ENCODE measurements around the gene SLC7A7. TPM values are rescaled to one million over a fixed set of nuclear protein-coding genes. Genes with fewer than 3 reads are reported as not detected.

SLC7A7 gene
- polyA plus RNA-seq, 2 of the 4 experiments (the other 2 are of a cell fraction): 44.2 to 86.8 TPM

DNA sequence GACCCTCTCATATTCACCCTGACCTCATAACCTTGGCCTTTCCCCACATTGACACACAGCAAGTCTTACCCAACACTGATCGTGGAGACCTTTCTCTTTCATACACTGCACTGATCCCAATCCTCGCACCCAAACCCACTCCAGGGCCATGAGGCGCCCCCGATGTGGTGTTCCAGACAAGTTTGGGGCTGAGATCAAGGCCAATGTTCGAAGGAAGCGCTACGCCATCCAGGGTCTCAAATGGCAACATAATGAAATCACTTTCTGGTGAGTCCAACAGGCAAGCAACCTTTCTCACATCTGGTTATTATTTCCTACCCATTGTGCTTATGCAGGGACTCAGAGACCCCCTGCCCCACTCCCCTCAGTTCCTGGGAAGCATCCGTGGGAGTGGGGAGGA, 26.5 kb upstream of the SLC7A7 start:
- no peaks in the 10 kb centered on the region for H3K4me1 ChIP-seq
- FAIRE-seq (no peak), ATAC-seq (no peak), DNase-seq (ENCODE audit: low read depth in 1 of 2, low spot score in 1 of 2) (no peak)
- no peak overlapping the region for H3K4me3 ChIP-seq
- CTCF ChIA-PET: interaction anchor here (1.1 to 14.1 kb wide), 3 partner anchors 10 to 285 kb away, joined by 3 to 195 read pairs (median 5); no protein-coding TSS in a partner anchor
- no peak overlapping the region for H3K27ac ChIP-seq
- H3K9me3 ChIP-seq: no peaks in the 10 kb centered on the region
- 64% methylated on average over 8 of the region's 8 CpGs for WGBS (ENCODE audit: missing lambda C conversion rate)
- TF ChIP-seq FOSB (CRISPR knock-in tag; IDR thresholded peaks at IDR 0.05) (no peak), MAZ (IDR thresholded peaks at IDR 0.05; ENCODE audit: borderline replicate concordance, low read depth, low read length) (no peak), SREBF2 (IDR thresholded peaks at IDR 0.05) (no peak), JUNB (IDR thresholded peaks at IDR 0.05) (no peak)
- TF ChIP-seq, protein P1, sequence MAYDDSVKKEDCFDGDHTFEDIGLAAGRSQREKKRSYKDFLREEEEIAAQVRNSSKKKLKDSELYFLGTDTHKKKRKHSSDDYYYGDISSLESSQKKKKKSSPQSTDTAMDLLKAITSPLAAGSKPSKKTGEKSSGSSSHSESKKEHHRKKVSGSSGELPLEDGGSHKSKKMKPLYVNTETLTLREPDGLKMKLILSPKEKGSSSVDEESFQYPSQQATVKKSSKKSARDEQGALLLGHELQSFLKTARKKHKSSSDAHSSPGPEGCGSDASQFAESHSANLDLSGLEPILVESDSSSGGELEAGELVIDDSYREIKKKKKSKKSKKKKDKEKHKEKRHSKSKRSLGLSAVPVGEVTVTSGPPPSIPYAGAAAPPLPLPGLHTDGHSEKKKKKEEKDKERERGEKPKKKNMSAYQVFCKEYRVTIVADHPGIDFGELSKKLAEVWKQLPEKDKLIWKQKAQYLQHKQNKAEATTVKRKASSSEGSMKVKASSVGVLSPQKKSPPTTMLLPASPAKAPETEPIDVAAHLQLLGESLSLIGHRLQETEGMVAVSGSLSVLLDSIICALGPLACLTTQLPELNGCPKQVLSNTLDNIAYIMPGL (CRISPR knock-in tag; IDR thresholded peaks at IDR 0.05; ENCODE audit: borderline replicate concordance): no peak
- H3K4me2 ChIP-seq: no peak overlapping the region
- POLR2A ChIA-PET: no interaction called here

DNA sequence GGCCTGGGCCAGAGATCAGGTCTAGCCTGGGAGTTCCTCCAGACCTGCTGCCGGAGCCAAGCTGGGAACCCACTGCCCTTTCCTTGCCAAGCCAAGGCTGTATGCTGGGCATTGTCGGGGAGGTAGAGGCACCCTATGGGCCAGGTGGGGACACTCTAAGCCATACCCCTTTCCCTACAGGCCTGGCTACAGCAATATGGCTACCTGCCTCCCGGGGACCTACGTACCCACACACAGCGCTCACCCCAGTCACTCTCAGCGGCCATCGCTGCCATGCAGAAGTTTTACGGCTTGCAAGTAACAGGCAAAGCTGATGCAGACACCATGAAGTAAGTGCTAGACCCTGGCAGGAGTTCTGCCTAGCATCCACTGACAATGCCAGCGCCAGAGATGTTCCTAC, 26.1 kb upstream of the SLC7A7 start:
- FAIRE-seq (no peak), ATAC-seq (no peak), DNase-seq (ENCODE audit: low read depth in 1 of 2, low spot score in 1 of 2) (no peak)
- H3K4me3 ChIP-seq: no peak overlapping the region
- CTCF ChIA-PET: interaction anchor here (1.0 to 14.1 kb wide), 4 partner anchors 11 to 285 kb away, joined by 3 to 195 read pairs (median 4); no protein-coding TSS in a partner anchor
- POLR2A ChIA-PET: interaction anchor here (0.6 kb wide), 1 partner anchor 61 kb away, joined by 3 read pairs; no protein-coding TSS in a partner anchor
- 91% methylated on average over 8 of the region's 9 CpGs for WGBS (ENCODE audit: missing lambda C conversion rate)
- no peaks in the 10 kb centered on the region for H3K4me1 ChIP-seq
- H3K9me3 ChIP-seq: no peaks in the 10 kb centered on the region
- no peak overlapping the region for H3K27ac ChIP-seq
- TF ChIP-seq, protein P2, sequence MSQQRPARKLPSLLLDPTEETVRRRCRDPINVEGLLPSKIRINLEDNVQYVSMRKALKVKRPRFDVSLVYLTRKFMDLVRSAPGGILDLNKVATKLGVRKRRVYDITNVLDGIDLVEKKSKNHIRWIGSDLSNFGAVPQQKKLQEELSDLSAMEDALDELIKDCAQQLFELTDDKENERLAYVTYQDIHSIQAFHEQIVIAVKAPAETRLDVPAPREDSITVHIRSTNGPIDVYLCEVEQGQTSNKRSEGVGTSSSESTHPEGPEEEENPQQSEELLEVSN (IDR thresholded peaks at IDR 0.05; ENCODE audit: borderline replicate concordance, low read depth): no peak
- no peak for TF ChIP-seq RARB (CRISPR knock-in tag; IDR thresholded peaks at IDR 0.05)
- TF ChIP-seq ZSCAN20 (CRISPR knock-in tag; IDR thresholded peaks at IDR 0.05): no peak
- no peak for TF ChIP-seq TFCP2L1 (CRISPR knock-in tag; IDR thresholded peaks at IDR 0.05)
- TF ChIP-seq EHMT2 (IDR thresholded peaks at IDR 0.05; ENCODE audit: low read depth): no peak
- TF ChIP-seq, protein P1 (CRISPR knock-in tag; IDR thresholded peaks at IDR 0.05; ENCODE audit: borderline replicate concordance): no peak
- TF ChIP-seq MAFK (IDR thresholded peaks at IDR 0.05; ENCODE audit: partially characterized antibody): no peak
- TF ChIP-seq JUN (IDR thresholded peaks at IDR 0.05): no peak
- no peak for TF ChIP-seq ZNF302 (CRISPR knock-in tag; IDR thresholded peaks at IDR 0.05)
- TF ChIP-seq RAD21 (conservative IDR thresholded peaks at IDR 0.05 in 1 of 2, IDR thresholded peaks at IDR 0.05 in 1 of 2): no peak
- TF ChIP-seq RFX5 (IDR thresholded peaks at IDR 0.05): no peak
- TF ChIP-seq, protein P3, sequence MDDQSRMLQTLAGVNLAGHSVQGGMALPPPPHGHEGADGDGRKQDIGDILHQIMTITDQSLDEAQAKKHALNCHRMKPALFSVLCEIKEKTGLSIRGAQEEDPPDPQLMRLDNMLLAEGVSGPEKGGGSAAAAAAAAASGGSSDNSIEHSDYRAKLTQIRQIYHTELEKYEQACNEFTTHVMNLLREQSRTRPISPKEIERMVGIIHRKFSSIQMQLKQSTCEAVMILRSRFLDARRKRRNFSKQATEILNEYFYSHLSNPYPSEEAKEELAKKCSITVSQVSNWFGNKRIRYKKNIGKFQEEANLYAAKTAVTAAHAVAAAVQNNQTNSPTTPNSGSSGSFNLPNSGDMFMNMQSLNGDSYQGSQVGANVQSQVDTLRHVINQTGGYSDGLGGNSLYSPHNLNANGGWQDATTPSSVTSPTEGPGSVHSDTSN (IDR thresholded peaks at IDR 0.05): no peak
- TF ChIP-seq CHD4 (IDR thresholded peaks at IDR 0.05; ENCODE audit: borderline replicate concordance): no peak
- no peak for TF ChIP-seq ZFP36 (IDR thresholded peaks at IDR 0.05; ENCODE audit: borderline replicate concordance, partially characterized antibody)
- no peak for TF ChIP-seq CHD2 (IDR thresholded peaks at IDR 0.05; ENCODE audit: low read length, partially characterized antibody)
- H3K4me2 ChIP-seq: no peak overlapping the region
